ENCODE results near the gene GSC2.

Gene GSC2

DNA sequence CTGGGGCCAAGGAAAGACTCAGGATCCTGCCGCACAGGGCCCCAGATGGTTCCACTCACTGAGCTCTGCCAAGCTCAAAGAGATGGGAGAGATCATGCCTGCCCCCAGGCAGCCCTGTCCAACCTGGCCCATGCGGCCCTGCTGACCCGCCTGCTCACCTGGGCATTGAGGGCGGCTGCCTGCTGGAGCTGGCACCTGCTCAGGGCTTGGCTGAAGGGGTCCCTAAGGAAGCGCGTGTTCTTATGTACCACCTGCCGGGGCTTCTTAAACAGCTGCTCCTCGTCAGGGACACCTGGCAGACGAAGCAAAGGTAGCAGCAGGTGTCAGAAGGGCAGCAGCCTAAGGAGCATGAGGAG is 11.1 kb downstream of the GSC2 start:
- TF ChIP-seq, protein P1, sequence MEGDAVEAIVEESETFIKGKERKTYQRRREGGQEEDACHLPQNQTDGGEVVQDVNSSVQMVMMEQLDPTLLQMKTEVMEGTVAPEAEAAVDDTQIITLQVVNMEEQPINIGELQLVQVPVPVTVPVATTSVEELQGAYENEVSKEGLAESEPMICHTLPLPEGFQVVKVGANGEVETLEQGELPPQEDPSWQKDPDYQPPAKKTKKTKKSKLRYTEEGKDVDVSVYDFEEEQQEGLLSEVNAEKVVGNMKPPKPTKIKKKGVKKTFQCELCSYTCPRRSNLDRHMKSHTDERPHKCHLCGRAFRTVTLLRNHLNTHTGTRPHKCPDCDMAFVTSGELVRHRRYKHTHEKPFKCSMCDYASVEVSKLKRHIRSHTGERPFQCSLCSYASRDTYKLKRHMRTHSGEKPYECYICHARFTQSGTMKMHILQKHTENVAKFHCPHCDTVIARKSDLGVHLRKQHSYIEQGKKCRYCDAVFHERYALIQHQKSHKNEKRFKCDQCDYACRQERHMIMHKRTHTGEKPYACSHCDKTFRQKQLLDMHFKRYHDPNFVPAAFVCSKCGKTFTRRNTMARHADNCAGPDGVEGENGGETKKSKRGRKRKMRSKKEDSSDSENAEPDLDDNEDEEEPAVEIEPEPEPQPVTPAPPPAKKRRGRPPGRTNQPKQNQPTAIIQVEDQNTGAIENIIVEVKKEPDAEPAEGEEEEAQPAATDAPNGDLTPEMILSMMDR (IDR thresholded peaks at IDR 0.05; ENCODE audit: low read depth, low read length): no peak
- DNase-seq (ENCODE audit: extremely low read depth, low read depth): no peak

DNA sequence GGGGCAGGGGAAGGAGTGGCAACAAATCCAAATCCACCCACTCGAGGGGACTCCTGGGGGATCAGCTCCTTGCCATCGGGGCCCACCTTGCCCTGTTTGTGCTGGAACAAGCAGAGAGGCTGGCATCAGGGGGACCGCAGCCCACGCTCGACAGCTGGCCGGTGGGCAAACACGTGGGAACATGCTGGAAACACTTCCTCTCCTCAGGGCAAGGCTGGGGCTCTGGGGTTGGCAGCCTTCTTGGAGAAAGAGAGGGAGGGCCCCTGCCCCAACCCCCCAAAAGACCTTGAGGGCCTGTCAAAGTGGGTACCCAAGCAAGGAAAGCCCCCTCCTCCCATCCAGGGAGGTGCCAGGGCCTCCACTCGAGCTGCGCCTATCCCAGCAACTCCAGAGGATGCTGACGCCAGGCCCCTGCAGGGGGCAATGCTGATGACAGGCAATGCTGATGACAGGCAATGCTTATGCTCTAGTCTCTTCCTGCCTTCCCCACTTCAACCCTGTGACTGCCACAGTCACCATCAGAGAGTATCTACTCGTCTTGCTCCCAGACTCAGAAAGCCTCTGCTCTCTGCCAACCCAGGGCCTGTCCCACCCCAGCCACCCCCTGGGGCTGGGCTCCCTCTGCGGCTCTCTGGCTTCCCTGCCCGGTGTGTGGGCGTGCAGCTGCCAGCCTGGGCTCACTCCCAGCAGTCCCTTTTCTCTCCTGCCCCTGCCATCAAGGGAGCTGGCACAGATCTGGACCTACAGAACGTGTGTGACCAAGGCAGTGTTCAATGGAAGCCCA is 11.7 kb downstream of the GSC2 start:
- TF ChIP-seq, protein P1 (IDR thresholded peaks at IDR 0.05; ENCODE audit: low read depth, low read length): no peak
- DNase-seq (ENCODE audit: extremely low read depth, low read depth): no peak

DNA sequence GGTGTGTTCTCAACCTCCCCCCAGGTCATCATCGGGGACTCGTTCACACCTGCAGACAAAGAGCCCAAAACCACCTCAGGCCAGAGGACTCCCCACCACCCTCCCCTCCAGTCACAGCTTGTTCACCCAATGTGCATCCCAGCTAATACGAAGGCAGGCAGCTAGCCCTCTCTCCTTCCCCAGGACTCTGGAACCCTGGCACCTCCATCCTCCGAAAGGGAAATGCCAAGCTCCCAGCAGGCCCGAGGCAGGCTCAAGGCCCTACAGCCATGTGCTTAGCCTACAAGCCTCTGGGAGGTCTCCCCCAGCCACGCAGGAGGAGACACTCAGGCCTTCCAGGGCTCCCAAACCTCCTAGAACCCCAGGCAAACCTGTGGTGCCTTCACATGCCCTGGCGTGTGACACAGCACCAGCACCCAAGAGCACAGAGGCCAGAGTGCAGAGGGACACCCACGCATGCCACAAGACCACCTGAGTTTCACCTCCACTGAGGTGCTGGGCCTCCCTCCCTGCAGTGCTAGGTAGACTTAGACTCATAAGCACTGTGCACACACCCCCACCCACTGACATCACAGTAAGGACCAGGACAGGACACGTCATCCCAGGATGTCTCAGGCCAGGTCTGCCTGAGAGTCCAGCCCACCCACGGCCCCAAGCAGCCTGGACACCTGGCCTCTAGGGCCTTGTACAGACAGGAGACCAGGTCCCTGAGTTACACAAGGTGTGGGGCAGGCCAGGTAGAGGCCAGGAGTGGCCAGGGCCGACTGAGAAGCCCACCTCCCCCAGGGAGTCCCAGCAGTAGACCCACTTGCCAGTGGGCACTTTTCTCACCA is 12.5 kb downstream of the GSC2 start:
- no peak for DNase-seq (ENCODE audit: extremely low read depth, low read depth)
- TF ChIP-seq, protein P1 (IDR thresholded peaks at IDR 0.05; ENCODE audit: low read depth, low read length): no peak

DNA sequence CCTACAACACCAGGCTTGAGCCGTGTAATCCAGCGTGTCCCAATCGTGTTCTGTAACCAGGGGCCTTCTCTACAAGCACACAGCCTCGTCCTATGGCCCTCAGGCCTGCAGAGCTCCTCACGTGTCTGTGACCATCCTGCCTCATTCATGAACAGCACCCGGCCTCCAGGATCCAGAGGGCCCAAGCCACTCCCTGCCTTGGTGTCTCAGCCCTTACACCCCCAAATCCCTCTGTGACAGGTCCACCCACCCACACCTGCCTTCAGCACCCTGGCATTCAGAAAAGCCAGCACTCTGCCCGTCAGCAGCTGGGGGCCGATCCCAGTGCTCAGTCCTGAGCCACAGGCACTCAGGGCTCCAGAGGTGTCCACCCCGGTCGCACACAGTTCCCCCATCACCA is 13.2 kb downstream of the GSC2 start:
- DNase-seq (ENCODE audit: extremely low read depth, low read depth): no peak
- TF ChIP-seq, protein P1 (IDR thresholded peaks at IDR 0.05; ENCODE audit: low read depth, low read length): no peak

DNA sequence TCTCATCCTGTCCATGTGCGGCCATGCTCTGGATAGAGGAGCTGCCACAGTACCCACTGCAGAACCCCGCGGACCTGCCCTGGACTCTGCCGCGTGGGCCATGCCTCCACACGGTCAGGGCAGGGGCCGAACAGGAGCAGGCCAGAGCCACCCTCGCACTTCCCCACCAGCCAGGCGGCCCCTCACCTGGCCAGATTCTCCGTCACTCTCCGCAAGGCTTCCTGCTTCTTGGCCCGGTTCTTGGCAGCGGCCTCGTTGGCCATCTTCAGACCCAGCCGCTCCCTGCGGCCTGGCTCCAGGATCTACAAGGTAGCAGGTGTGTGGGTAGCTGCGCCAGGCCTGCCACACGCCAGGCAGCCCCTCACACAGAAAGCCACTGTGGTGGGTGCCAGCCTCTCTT is 15.2 kb downstream of the GSC2 start:
- no peak for DNase-seq (ENCODE audit: extremely low read depth, low read depth)
- TF ChIP-seq, protein P1 (IDR thresholded peaks at IDR 0.05; ENCODE audit: low read depth, low read length): no peak

DNA sequence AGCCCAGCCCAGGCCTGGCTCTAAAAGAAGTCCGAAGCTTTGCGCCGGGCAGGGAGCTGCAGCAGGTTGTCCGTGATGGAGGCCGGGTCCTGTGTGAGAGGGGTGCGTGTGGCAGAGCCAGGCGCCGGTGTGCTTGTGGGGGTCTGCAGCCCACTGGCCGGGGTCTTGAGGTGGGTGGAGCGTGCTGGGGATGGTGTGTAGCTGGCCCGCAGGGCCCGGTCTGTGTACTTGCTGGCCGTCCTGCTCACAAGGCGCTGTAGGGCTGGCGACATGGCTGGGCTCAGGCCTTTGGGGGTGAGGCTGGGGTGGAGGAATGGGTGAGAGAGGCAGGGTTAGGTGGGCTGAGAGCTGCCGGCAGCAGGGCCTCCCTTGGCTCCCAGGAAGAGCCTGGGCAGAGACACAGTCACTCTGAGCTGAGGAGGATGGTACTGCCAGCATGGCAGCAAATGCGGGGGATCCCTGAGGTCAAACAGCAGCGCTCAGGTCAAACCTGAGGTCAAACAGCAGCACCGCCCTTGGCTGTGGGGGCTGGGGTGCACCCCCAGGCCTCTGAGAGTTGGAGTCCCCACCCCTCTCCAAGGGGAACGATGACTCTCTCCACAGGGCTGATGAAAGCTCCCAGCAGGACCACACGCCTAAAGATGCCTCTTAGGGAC is 15.8 kb downstream of the GSC2 start:
- DNase-seq (ENCODE audit: extremely low read depth, low read depth): no peak
- TF ChIP-seq, protein P1 (IDR thresholded peaks at IDR 0.05; ENCODE audit: low read depth, low read length): no peak

DNA sequence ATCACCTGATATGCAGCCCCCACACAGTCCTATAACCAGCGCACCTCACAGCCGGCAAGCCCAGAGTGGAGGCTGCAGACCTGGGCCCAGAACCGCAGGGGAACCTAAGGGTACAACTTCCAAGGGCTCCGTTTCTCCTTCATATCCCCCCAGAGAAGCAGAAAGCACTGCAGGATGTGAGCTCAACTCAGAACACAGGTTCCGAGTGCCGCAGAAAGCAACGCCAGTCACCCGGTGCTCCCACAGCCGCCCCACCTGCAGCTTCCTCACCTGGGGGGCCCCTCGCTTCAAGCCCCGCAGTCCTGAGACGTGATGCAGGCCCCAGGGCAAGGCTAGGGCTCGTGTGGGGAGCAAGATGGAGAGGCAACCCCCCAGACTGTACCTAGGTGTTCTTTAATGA is 16.5 kb downstream of the GSC2 start:
- no peak for DNase-seq (ENCODE audit: extremely low read depth, low read depth)
- TF ChIP-seq, protein P1 (IDR thresholded peaks at IDR 0.05; ENCODE audit: low read depth, low read length): no peak

Data from AG09319 (cell line).